ENCODE measurements around the gene CDKN2C.

GRCh38 chr1:50959303-50959912, 10.6 kb upstream of the CDKN2C start:
- TF ChIP-seq FOXM1 (IDR thresholded peaks at IDR 0.05; ENCODE audit: borderline replicate concordance) (no peak), FOXK2 (IDR thresholded peaks at IDR 0.05) (no peak), ARNT (IDR thresholded peaks at IDR 0.05) (no peak), FOXA1 (IDR thresholded peaks at IDR 0.05) (no peak), BHLHE40 (IDR thresholded peaks at IDR 0.05; ENCODE audit: borderline replicate concordance) (no peak), ELF4 (IDR thresholded peaks at IDR 0.05) (no peak), CTBP1 (IDR thresholded peaks at IDR 0.05; ENCODE audit: borderline replicate concordance) (no peak)
